Left kidney (tissue), 2 donors: ENCODE measurements around the gene ECI1. TPM values are rescaled to one million over a fixed set of nuclear protein-coding genes. Genes with fewer than 3 reads are reported as not detected.
"Not testable (repeated sequence)": the region's sequence is repeated elsewhere in the genome, so short reads cannot be mapped to it uniquely, and the experiment has no call there.

Experiments
- DNase-seq: peaks from one replicate; pipeline ENCODE4 v3.0.0-alpha.2; 2013
- polyA plus RNA-seq: library from polyadenylated mRNA; unstranded; fragments of 120-200 nt; gene quantifications from one replicate; pipeline ENCODE4 v1.2.1, GENCODE V29; 2013; ENCODE audit not compliant: insufficient read length

ECI1 gene
- polyA plus RNA-seq, 1 donor = 55.2 TPM

- no peak for DNase-seq
Observed at GRCh38 chr16:2282262-2282661, 30.9 kb upstream of the ECI1 start.

GRCh38 chr16:2280981-2281542, 29.7 kb upstream of the ECI1 start:
- no peak for DNase-seq

DNA sequence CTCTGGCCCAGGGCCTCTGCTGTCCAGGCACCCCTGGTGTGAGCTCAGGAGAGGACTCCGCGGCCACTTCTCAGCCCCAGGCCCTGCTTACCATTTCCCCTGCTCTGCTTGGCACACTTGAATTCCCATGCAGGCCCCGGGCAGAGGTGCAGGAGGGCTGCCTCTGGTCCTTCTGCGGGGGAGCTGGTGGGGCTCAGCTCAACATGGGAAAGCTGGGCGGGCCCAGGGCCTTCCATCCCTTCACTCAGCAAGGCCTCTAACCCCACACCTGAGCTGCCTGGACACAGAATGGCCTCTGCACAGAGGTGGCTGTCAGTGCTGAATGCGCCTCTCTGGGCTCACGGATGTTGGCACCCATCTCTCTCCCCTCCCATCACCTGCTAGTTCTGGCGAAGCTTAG, 29.1 kb upstream of the ECI1 start:
- DNase-seq = no peak

DNA sequence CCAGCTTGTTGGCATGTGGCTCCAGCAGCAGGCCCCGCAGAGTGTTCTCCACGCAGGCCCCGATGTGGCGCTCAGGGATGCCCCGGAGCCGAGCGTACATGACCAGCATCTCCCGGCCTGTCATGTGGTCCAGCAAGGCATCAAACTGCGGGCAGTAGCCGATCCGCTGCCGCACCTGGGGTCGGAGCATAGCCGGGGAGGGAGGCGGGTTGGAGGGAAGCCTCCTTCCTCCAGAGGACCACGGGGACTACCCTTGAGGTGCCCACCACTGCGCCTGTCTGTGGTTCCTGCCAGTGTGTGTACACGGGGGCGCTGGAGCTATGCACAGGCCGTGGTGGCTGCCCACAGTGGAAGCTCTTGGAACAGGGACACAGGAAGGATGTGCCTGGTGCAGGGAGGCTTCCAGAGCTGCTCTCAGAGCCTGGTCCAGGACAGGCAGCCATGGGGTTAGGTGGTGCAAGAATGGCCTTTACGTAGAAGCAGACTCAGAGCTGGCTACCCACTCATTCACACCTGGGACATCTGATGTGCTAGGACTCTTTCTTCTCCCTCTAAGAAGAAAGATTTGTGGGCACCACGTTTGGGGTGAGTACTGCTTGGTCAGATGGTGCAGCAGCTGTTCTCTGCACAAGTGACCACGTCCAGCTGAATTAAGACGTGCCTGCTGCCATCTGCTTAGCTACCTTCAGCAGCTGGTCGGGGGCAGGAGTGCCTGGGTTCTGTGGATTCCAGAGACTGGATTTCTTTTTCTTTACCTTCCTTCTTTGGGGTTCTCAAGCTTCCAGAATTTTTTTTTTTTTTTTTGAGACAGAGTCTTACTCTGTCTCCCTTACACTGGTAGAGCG, 27.8 kb upstream of the ECI1 start:
- no peak for DNase-seq

- DNase-seq = no peak
Observed at GRCh38 chr16:2278272-2278608, 26.9 kb upstream of the ECI1 start.

DNA sequence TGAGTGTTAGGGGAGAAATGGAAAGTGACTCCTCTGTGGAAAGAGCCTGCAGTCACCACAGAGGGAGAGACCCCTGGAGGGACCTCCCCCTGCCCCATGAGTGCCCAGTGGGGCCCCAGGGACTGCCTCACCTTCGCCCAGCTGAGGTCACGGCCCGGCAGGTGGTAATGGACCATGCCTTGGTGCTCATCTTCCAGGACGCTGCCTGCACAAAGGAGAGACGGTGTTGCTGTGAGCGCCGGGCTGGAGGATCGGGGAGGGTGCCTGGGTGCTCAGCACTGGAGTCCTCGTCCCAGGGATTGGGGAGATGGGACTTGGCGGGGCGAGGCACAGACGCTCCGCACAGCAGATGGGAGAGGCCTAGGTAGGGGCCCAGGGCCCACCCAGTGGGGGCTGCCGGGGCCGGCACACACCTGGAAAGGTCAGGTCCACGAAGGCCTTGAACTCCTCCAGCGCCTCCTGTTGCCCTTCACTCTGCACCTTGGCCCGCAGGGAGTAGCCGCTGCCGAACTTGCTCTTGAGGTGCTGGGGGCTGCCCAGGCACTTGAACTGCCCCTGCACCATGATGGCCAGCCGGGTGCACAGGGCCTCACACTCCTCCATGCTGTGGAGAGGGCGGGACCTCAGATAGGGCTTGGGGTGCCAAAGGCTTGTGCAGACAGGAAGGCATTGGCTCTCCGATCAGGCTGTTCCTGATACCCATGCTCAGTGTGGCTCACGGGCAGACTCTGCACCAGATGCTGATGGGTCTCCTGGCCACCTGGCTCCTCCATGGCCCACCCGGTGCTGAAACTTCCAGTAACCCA, 26.3 kb upstream of the ECI1 start:
- no peak for DNase-seq

DNA sequence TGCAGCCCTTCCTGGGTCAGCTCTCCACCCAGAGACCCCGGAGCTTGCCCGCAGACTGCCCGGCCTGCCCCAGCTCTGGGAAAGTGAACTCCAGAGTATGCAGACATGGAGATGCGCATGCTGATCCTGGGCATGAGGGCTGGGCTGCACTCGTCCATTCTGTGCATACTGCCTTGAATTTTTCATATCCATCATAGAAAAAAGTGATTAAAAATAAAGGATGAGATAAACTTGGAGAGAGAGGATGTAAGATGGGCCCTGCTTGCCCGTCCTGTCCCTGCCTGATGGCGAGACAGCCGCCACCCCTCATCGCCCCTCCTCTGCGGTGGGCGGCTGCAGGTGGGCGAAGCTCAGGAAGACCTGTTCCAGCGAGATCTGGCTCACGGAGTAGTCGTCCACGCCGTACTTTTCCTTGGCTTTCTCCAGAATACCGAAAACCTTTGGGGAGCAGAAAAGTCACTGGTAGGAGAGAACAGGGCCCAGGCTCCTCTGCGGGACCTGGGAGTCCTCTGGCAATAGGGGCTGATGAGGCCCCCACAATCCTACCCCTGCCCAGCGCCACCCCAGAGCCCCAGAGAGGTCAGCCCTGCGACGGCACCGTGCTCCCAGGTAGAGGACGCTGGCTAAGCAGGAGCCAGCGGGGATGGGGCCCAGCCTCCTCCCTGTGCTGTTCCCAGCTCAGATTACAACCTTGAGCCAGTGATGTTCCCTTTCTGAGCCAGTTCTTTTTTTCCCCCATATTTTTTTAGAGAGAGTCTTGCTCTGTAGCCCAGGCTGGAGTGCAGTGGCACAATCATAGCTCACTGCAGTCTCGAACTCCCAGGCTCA, 25.2 kb upstream of the ECI1 start:
- no peak for DNase-seq

- no peak for DNase-seq
Observed at GRCh38 chr16:2275476-2276367, 24.3 kb upstream of the ECI1 start.

DNA sequence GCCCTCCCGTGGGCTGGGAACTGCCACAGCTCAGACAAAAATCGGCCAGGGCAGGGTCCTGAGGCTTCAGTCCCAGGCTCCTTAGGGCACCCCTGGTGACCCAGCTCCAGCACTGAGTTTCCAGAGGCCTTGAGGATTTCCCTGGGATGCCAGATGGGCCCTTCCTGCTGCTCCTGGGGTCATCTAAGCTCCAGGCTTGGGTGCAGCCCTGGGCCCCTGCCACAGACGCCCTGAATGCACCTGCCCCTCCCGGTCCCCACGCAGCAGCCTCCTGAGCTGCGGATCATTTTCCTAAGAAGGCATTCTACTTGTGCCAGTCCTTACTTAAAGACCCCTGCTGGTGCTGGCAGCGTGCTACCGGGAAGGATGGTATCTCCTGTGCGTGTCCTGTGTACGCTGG, 22.5 kb upstream of the ECI1 start:
- no peak for DNase-seq

GRCh38 chr16:2273484-2273883, 22.1 kb upstream of the ECI1 start:
- no peak for DNase-seq

GRCh38 chr16:2271848-2272461, 20.6 kb upstream of the ECI1 start:
- DNase-seq = no peak

DNA sequence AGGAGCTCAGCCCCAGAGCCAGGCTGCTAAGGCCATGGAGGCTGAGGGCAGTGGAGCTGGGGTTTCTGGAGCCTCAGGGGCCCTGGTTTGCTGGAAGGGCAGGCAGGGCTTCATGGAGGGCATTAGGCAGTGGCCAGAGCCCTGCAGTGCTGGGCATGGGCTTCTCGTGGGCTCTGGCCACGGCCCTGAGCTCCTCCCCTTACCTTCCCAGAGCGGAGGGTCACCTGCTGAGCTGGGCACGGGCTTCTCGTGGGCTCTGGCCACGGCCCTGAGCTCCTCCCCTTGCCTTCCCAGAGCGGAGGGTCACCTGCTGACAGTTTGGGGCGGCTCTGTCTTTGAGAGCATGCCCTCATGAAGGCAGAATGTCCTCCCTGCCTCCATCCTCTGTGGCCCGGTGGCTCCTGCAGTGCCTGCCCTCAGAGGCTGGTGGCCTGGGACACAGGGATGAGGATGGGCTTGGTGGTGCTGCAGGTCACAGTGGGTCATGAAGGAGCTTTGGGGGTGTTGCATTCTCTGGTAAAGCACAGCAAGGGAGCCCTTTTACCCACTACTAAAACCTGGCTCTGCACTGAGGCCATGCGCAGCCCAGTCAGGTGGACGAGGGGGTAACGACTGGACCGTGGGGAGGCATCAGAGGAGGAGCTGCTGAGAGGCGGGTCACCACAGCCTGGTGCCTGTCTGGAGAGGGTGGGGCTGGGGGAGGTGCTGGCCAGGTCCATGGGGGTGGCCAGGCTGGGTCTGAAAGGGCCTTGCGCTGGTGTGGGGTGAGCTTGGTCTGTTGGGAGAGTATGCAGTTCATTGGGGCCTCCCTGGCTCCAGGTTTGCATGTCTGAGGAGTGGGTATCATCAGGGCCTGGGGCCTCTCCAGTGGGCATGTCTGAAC, 19.4 kb upstream of the ECI1 start:
- no peak for DNase-seq

DNA sequence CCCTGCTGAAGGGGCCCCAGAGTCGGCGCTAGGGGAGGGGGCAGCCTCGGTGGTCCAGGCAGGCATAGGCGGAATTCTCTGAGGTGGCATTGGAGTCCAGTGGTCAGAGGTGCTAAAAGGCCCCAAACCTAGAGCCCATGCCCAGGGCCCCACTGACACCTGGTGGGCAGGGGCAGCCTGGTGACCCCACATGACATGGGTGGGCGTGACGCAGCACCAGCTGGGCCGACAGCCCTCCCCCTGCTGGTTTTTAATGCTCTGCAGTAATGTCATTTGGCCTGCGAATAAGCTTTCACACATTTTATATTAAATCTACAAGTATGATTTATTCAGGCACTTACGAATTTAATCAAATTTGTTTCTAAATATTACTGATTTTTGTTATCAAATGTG, 18.7 kb upstream of the ECI1 start:
- DNase-seq = no peak

- DNase-seq = peak; percentile 97
Observed at GRCh38 chr16:2267913-2268666, 16.7 kb upstream of the ECI1 start, which contains the start of gene RNPS1. Gene RNPS1 (minus strand): TSS chr16:2268126. CDS start chr16:2264643, 3,483 bp downstream.

DNA sequence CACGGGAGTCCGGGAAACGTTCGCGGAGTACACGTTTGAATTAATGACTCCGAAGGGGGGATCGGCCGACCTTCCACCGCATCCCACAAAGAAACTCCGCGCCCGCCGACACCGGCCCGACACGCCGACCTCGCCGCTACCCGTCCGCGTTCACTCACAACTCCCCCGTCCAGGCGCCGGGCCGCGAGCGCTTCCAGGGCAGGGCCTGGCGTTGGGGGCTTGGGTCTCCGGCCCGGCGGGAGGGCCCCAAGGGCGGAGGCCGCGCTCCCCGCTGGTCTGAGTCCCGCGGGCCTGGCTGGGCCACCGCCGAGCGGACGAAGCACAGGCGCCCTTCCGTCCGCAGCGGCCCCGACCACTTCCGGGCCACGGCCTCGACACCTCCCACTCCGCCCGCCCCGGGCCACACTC, 16.1 kb upstream of the ECI1 start:
- not testable (repeated sequence) for DNase-seq

DNA sequence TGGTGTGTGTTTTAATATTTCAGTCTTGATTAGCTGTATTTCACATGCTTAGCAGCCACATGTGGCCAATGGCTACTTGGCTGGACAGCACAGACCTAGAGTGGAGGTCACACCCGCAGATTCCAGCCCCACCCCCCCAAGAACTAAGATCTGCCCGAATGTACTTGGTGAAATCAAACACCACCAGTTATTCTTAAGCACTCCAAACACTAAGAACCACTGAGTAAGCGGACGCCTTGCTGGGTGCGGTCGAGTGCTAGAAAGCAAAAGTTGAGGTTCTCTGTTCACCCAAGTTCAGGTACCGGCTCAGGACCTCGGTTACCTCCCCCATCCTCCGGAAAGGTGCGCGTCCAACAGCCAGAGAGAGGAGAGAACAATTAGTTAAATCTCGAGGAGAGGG, 15.5 kb upstream of the ECI1 start:
- not testable (repeated sequence) for DNase-seq

DNA sequence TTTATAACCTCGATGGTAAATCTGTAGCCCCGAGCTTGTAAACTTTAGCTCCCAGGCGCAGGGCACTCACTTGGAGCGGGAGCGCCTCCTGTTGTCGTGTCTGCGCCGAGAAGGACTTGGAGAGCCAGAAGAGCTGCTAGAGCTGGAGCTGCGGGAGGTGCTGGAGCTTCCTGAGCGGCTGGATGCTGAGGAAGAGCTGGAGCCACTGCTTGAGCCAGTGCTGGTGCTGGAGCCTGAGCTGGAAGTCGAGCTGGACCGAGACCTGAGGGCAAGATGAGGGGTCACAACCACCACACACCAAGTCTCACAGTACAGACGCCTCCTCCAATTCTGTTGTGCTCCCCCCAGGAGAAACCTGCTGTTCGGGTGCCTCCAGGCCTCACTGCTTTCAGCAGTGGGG, 11.6 kb upstream of the ECI1 start:
- not testable (repeated sequence) for DNase-seq

- no peak for DNase-seq
Observed at GRCh38 chr16:2260250-2260649, 8.9 kb upstream of the ECI1 start.

GRCh38 chr16:2258530-2258929, 7.1 kb upstream of the ECI1 start:
- not testable (repeated sequence) for DNase-seq
